Aorta (tissue), 5 donors: ENCODE measurements around the gene GPATCH8. TPM values are rescaled to one million over a fixed set of nuclear protein-coding genes. Genes with fewer than 3 reads are reported as not detected.
A peak's percentile ranks its signal among the peaks of the same experiment; 100 is the strongest.
"Not testable (repeated sequence)": the region's sequence is repeated elsewhere in the genome, so short reads cannot be mapped to it uniquely, and the experiment has no call there.

Experiments used
- ATAC-seq: fragments of 200-7000 bp; cut with Tn5 transposase; one replicate; pipeline ENCODE4 v1.9.1; 2022; ENCODE audit warnings: moderate library complexity; ENCODE audit not compliant: low FRiP score
- DNase-seq, 2 donors: peaks; one replicate each; pipeline ENCODE4 v3.0.0-alpha.2; 2020
- H3K27ac ChIP-seq, 2 donors: one replicate each; pipeline ENCODE4 v1.5.1; 2013; ENCODE audit warnings: low read length in 2 of 2, mild to moderate bottlenecking in 2 of 2, moderate library complexity in 2 of 2, control low read depth in 1 of 2, inconsistent platforms in 1 of 2, low read depth in 1 of 2
- H3K27me3 ChIP-seq, 2 donors: one replicate each; pipeline ENCODE4 v1.6.1; 2013; ENCODE audit warnings: control low read depth in 1 of 2, low read length in 1 of 2, mild to moderate bottlenecking in 1 of 2, moderate library complexity in 1 of 2; ENCODE audit not compliant: insufficient read depth in 2 of 2, control insufficient read depth in 1 of 2
- H3K36me3 ChIP-seq, 2 donors: one replicate each; pipeline ENCODE4 v1.6.1; 2013; ENCODE audit warnings: control low read depth in 1 of 2, low read length in 1 of 2, mild to moderate bottlenecking in 1 of 2; ENCODE audit not compliant: insufficient read depth in 2 of 2, control insufficient read depth in 1 of 2
- H3K4me1 ChIP-seq, 2 donors: one replicate each; pipeline ENCODE4 v1.6.1; 2013; ENCODE audit warnings: low read length in 2 of 2, control low read depth in 1 of 2, mild to moderate bottlenecking in 1 of 2, moderate library complexity in 1 of 2; ENCODE audit not compliant: insufficient read depth in 2 of 2, control insufficient read depth in 1 of 2
- H3K4me3 ChIP-seq, 2 donors: one replicate each; pipeline ENCODE4 v1.5.1; 2013; ENCODE audit warnings: low read length in 2 of 2, control low read depth in 1 of 2, mild to moderate bottlenecking in 1 of 2
- H3K9me3 ChIP-seq: one replicate; pipeline ENCODE4 v1.6.1; 2013; ENCODE audit warnings: mild to moderate bottlenecking, low read length; ENCODE audit not compliant: control insufficient read depth
- WGBS, 2 donors: extraction: QIAGEN DNeasy Blood & Tissue Kit; methylation state at CpG; one replicate each; pipeline ENCODE4 v1.1.7; 2013; 5-methylcytosine and 5-hydroxymethylcytosine counted together
- intact Hi-C, 2 donors: fragments of 100-400 bp; cut with DNase I; formaldehyde crosslinking; loops; one replicate each; pipeline versions ENCODE4 v1.14.2 to v1.15.0; 2022
- polyA plus RNA-seq, 2 donors: library from polyadenylated mRNA; stranded (reverse); fragments of 200-250 nt; gene quantifications; one replicate each; pipeline ENCODE4 v1.2.3, GENCODE V29; 2013
- total RNA-seq, 2 donors: library from RNA; stranded (reverse); fragmentation: NEBNext Ultra II Directional; extraction: Animal tissue kit (Norgen Biotek cat#: 25700); gene quantifications; one replicate each; pipeline ENCODE4 v1.2.1, GENCODE V29; 2021
- donor health status: healthy with polysubstance abuse.
- donor health status: Bipolar disorder and iron deficiency.
- donor health status: DM: no; HTN: no; CAD: no.
- donor health status: DM: no; HTN: no; CAD: no.
- donor health status: DM: yes; HTN: yes; CAD: no.

The GPATCH8 gene
- total and polyA plus RNA-seq, 4 donors: 4.9 to 56.5 (median 27.3) TPM

DNA sequence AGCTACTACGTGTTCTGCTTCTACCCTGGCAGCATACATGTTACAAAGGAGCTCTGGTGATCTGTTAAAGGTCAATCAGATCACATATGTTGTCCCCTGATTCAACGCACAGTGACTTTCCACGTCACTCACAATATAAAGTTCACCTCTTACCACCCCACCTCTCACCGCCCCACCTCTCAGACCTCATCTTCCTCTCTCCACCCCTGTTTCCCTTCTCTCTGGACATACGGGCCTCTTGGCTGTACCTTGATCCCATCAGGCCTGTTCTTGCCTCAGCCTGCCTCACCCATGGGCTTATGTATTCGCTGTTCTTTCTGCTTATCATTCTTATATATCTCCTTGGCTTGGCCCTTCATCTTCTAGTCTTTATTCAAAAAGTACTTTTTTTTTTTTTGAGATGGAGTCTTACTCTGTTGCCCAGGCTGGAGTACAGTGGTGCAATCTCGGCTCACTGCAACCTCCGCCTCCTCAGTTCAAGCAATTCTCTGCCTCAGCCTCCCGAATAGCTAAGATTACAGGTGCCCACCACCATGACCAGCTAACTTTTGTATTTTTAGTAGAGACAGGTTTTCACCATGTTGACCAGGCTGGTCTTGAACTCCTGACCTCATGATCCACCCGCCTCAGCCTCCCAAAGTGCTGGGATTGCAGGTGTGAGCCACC, 3.9 kb upstream of the GPATCH8 start:
- H3K36me3 ChIP-seq, H3K4me1 ChIP-seq, H3K27me3 ChIP-seq, H3K27ac ChIP-seq, DNase-seq, ATAC-seq, H3K4me3 ChIP-seq, H3K9me3 ChIP-seq: not testable (repeated sequence)
- intact Hi-C loops: loop anchor here in 1 of 2 donors (10.0 kb wide), 2 partner anchors 122 to 292 kb away; partner anchors contain the start of genes ITGA2B and UBTF
- 90 to 92% methylated on average over 10 of the region's 10 CpGs for WGBS, 2 donors

DNA sequence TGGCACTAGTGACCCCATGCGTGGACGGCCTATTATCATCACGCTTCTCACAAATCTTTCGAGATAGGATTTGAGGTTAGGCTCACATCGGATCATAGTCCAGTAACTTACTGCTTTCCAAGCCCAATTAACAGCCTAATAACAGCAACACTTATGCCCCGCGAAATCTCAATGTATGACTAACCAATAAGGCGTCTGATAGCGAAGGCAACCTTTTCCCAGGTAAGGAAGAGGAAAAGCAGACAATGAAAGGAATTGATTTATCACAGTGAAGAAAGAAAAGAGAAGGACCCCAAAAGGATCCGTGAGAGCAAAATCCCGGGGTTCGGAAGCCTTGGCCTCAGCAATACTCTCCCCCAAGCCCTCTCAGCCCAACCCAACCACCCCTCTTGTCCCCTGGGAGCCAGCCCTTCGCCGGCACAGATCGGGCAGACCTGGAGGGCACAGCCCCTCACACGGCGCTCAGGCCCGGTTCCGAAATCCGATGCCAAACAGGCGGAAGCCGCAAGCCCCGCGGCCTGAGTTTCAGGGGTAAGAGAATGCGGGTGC, 534 bp downstream of the GPATCH8 start:
- H3K27me3 ChIP-seq: no peaks in the 10 kb centered on the region
- ATAC-seq: peak; percentile 43
- peaks cover 2 to 3% of the 10 kb centered on the region in 2 donors for H3K4me1 ChIP-seq
- 0% methylated on average over 25 of the region's 25 CpGs for WGBS, 2 donors
- H3K9me3 ChIP-seq: no peaks in the 10 kb centered on the region
- peak overlapping the region; percentile 83 to 99 for H3K4me3 ChIP-seq
- no peaks in the 10 kb centered on the region for H3K36me3 ChIP-seq
- DNase-seq: peak in 1 of 2 donors; percentile 79
- H3K27ac ChIP-seq: peak overlapping the region; percentile 1 to 85
- intact Hi-C loops: loop anchor here in 1 of 2 donors (5.0 to 10.0 kb wide), 3 partner anchors 35 to 288 kb away; partner anchors contain the start of genes ITGA2B and UBTF

DNA sequence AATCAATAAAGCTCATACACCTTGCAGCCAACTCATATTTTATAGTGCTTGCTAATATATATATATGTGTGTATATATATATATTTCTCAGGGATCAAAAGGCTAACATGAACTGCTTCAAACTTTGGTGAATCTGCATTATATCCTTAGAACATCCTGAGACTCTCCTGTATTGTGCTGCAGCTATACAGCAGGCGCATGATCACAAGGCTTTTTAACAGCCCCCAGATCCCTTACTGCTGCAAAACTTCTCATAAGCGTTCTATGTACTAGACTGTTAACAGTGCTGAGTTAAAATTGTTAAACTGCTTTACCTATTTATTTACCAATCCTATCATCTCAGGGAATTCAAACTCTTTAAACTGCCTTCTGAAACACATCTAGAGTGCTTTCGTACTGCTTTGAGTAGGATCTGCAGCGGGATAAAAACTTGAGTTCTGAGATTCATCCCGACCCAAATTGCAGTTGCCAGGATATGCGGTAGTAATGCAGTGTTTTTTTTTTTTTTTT, 1.3 kb downstream of the GPATCH8 start:
- DNase-seq (no peak), ATAC-seq (no peak)
- no peaks in the 10 kb centered on the region for H3K9me3 ChIP-seq
- no peak overlapping the region for H3K27ac ChIP-seq
- WGBS, 2 donors: 5 to 6% methylated on average over 6 of the region's 6 CpGs
- H3K27me3 ChIP-seq: no peaks in the 10 kb centered on the region
- H3K4me3 ChIP-seq: peak overlapping the region; percentile 83 to 99
- H3K36me3 ChIP-seq: no peaks in the 10 kb centered on the region
- peaks cover 2 to 3% of the 10 kb centered on the region in 2 donors for H3K4me1 ChIP-seq
- intact Hi-C loops: loop anchor here in 1 of 2 donors (5.0 to 10.0 kb wide), 3 partner anchors 35 to 287 kb away; partner anchors contain the start of genes ITGA2B and UBTF

DNA sequence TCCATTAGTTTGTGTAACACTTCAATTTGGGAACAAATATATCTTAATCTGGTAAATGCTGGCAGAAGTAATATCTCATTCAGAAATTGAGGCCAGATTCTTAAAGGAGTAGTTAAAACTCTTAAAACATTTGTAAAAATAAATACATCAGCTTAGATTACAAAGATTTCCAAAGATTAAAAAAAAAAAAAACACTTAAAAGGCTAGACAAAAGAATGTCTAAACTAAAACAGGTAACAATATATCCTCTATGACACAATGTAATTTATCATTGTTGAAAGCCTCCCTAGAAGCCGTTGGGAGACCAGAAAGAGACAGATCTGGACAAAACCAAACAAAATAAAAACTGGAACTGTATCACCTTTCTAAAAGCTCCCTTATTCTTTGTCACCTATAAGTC, 3.5 kb downstream of the GPATCH8 start:
- DNase-seq (no peak), ATAC-seq (no peak)
- no peak overlapping the region for H3K4me3 ChIP-seq
- intact Hi-C loops: loop anchor here in 1 of 2 donors (5.0 to 10.0 kb wide), 3 partner anchors 32 to 285 kb away; partner anchors contain the start of genes ITGA2B and UBTF
- WGBS, 2 donors: 14 to 18% methylated on average over 1 of the region's 1 CpG
- peaks cover 2 to 3% of the 10 kb centered on the region in 2 donors for H3K4me1 ChIP-seq
- no peaks in the 10 kb centered on the region for H3K27me3 ChIP-seq
- no peaks in the 10 kb centered on the region for H3K36me3 ChIP-seq
- H3K27ac ChIP-seq: no peak overlapping the region
- H3K9me3 ChIP-seq: no peaks in the 10 kb centered on the region

DNA sequence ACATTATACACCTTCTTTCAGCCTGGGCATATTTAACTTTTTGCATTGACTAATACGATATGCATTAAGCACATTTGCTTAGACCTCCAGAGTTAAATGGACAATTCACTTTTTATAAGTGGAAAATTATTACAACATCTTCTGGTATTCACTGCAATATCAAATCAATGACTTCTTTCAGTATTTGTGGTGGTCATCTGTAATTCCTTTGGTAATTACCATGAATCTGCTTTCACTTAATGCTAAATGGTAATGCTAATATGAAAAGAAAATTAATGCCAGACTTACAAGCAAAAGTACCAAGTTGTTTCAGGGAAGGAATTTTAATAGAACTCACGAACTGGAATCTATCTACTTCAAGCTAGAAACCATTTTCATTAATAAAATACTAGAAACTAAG, 6.4 kb downstream of the GPATCH8 start:
- no peak overlapping the region for H3K27ac ChIP-seq
- ATAC-seq: no peak
- no peaks in the 10 kb centered on the region for H3K9me3 ChIP-seq
- no peaks in the 10 kb centered on the region for H3K27me3 ChIP-seq
- WGBS, 2 donors: 88 to 93% methylated on average over 2 of the region's 2 CpGs
- peaks cover under 1 to 5% of the 10 kb centered on the region in 2 donors for H3K4me1 ChIP-seq
- intact Hi-C loops: no loop called here
- H3K4me3 ChIP-seq: no peak overlapping the region
- DNase-seq: no peak
- H3K36me3 ChIP-seq: no peaks in the 10 kb centered on the region

DNA sequence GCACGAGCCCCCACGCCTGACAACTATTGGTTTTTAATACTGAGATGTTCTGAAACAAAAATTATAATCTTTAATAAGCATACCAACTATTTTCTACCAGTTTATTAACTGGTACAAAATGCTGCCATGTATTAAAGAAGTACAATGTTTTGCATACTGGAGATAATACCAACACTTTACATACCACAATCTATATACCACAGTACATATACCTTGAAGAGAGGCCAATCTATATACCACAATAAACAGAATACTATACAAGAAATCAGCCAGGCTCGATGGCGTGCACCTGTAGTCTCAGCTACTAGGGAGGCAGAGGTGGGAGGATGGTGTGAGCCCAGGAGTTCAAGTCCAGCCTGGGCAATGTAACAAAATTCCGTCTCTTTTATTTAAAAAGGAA, 9.9 kb downstream of the GPATCH8 start:
- WGBS, 2 donors: 91 to 93% methylated on average over 5 of the region's 5 CpGs
- Histone ChIP-seq H3K4me1 (peaks cover 0 to 2% of the 10 kb centered on the region in 2 donors), H3K27me3 (no peaks in the 10 kb centered on the region), H3K9me3 (no peaks in the 10 kb centered on the region), H3K27ac (no peak overlapping the region), H3K4me3 (no peak overlapping the region), H3K36me3 (no peaks in the 10 kb centered on the region)
- ATAC-seq (no peak), DNase-seq (no peak)
- intact Hi-C loops: no loop called here

DNA sequence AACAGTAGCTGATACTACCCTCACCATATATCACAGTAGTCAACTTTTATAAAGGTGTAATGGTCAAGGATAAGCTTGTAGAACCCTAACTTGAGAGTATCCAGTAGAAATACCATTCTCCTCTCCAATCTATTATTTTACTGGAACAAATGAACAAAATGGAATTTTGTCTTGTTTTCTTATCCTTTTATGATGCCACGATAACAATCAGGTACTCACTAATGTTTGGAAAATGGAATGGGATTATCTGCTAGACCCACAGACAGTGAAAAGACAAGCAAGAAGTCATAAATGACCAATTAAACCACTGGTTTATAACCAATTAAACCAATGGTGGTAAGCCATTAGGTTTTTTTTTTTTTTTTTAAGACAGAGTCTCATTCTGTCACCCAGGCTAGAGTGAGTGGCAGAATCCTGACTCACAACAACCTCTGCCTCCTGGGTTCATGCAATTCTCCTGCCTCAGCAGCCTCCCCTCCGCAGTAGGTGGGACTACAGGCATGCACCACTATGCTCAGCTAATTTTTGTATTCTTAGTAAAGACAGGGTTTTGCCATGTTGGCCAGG, 10.4 kb downstream of the GPATCH8 start:
- peaks cover 0 to 2% of the 10 kb centered on the region in 2 donors for H3K4me1 ChIP-seq
- no peaks in the 10 kb centered on the region for H3K27me3 ChIP-seq
- H3K9me3 ChIP-seq: no peaks in the 10 kb centered on the region
- WGBS, 2 donors: 91 to 95% methylated on average over 2 of the region's 2 CpGs
- H3K4me3 ChIP-seq: no peak overlapping the region
- no peak for ATAC-seq
- DNase-seq: no peak
- no peaks in the 10 kb centered on the region for H3K36me3 ChIP-seq
- no peak overlapping the region for H3K27ac ChIP-seq
- intact Hi-C loops: no loop called here

DNA sequence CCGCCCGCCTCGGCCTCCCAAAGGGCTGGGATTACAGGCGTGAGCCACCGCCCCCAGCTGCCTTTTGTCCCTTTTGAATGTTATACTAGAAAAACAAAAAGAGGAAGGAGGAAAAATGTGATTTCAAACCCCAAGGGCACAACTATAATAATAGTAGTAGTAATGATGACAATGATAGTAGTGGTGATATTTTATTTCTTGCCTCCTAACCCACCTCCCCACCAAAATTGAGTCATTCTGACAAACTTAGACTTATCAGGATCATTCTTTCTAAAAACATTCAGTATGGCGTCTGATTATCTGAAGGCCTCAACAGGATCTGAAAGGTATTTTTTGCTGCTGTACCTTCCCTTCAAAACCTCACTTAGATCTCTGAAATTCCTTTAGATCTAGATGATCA, 13.6 kb downstream of the GPATCH8 start:
- Histone ChIP-seq H3K27me3 (no peaks in the 10 kb centered on the region), H3K4me1 (peaks cover 0 to 2% of the 10 kb centered on the region in 2 donors), H3K36me3 (no peaks in the 10 kb centered on the region), H3K27ac (no peak overlapping the region), H3K4me3 (no peak overlapping the region), H3K9me3 (no peaks in the 10 kb centered on the region)
- no peak for ATAC-seq
- WGBS, 2 donors: 90 to 96% methylated on average over 6 of the region's 6 CpGs
- intact Hi-C loops: no loop called here
- no peak for DNase-seq
